Progenitor cell of endocrine pancreas (in vitro differentiated cells): ENCODE data around the gene KLHDC4. TPM values are rescaled to one million over a fixed set of nuclear protein-coding genes. Genes with fewer than 3 reads are reported as not detected.

Experiments used
- DNase-seq: peaks from one replicate; pipeline ENCODE4 v3.0.0; 2021; ENCODE audit warnings: low spot score; ENCODE audit not compliant: unreplicated experiment
- H3K27ac Mint-ChIP-seq: 2 replicates; pipeline ENCODE4 v1.8.0; 2021; ENCODE audit warnings: mild to moderate bottlenecking, moderate library complexity, mixed read lengths
- H3K27me3 Mint-ChIP-seq: 2 replicates; pipeline ENCODE4 v1.8.0; 2021; ENCODE audit warnings: mixed read lengths
- H3K36me3 Mint-ChIP-seq: 2 replicates; pipeline ENCODE4 v1.8.0; 2022; ENCODE audit warnings: mixed read lengths; ENCODE audit not compliant: insufficient read depth
- H3K4me1 Mint-ChIP-seq: 2 replicates; pipeline ENCODE4 v1.8.0; 2021; ENCODE audit warnings: low read depth, mixed read lengths
- H3K4me3 Mint-ChIP-seq: 2 replicates; pipeline ENCODE4 v1.8.0; 2021; ENCODE audit warnings: low read depth, mild to moderate bottlenecking, moderate library complexity, mixed read lengths
- H3K9me3 Mint-ChIP-seq: 2 replicates; pipeline ENCODE4 v1.8.0; 2021; ENCODE audit warnings: low read depth, mixed read lengths
- total RNA-seq: library from RNA; stranded (reverse); gene quantifications from 2 replicates; pipeline ENCODE4 v1.2.1, GENCODE V29; 2021
- TF ChIP-seq, protein P1 (sequence below): fragments of 200-600 bp; sonication (generic); IDR thresholded peaks from one replicate; pipeline ENCODE4 v1.5.0; 2021; ENCODE audit warnings: antibody characterized with exemption, mild to moderate bottlenecking; ENCODE audit not compliant: unreplicated experiment

Gene KLHDC4
- total RNA-seq, 1 donor from 2014 or later = 58.8 TPM

DNA sequence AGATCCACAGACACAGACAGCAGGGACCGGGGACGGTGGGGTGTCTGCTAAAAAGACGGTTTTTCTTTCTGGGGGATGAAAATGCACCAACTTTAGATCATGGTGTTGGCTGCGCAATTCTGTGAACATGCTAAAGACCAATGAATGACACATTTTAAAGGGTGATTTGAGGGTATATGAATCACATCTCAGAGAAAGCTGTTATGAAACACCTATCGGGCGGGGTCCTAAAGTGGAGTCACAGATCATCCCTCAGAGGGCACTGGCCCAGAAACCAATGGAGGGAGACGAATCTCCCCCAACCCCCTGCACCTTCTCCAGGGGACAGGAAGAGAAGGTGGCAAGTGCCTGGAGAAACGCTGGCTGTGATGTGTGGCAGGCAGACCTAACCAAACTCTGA is 26.0 kb downstream of the KLHDC4 start:
- Mint-ChIP-seq H3K27ac (no peak overlapping the region), H3K9me3 (no peaks in the 10 kb centered on the region), H3K36me3 (peaks cover 13% of the 10 kb centered on the region), H3K4me1 (no peaks in the 10 kb centered on the region), H3K4me3 (no peak overlapping the region), H3K27me3 (no peaks in the 10 kb centered on the region)
- DNase-seq = no peak
- TF ChIP-seq, protein P1, sequence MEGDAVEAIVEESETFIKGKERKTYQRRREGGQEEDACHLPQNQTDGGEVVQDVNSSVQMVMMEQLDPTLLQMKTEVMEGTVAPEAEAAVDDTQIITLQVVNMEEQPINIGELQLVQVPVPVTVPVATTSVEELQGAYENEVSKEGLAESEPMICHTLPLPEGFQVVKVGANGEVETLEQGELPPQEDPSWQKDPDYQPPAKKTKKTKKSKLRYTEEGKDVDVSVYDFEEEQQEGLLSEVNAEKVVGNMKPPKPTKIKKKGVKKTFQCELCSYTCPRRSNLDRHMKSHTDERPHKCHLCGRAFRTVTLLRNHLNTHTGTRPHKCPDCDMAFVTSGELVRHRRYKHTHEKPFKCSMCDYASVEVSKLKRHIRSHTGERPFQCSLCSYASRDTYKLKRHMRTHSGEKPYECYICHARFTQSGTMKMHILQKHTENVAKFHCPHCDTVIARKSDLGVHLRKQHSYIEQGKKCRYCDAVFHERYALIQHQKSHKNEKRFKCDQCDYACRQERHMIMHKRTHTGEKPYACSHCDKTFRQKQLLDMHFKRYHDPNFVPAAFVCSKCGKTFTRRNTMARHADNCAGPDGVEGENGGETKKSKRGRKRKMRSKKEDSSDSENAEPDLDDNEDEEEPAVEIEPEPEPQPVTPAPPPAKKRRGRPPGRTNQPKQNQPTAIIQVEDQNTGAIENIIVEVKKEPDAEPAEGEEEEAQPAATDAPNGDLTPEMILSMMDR = no peak

DNA sequence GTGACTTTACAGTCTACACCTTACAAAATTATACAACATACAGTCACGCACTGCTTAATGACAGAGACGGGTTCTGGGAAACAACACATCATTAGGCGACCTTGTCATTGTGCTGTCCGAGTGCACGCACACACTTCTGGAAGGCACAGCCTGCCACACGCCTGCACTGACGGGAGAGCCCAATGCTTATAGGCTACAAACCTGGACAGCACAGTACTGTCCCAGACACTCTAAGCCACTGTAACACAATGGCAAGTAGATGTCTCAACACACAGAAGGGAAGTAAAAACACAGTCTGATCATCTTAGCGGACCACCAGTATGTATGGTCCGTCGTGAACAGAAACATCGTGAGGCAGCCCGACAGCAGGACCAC is 29.8 kb downstream of the KLHDC4 start:
- Mint-ChIP-seq H3K9me3 (no peaks in the 10 kb centered on the region), H3K27ac (no peak overlapping the region), H3K27me3 (no peaks in the 10 kb centered on the region), H3K36me3 (peaks cover 8% of the 10 kb centered on the region), H3K4me3 (no peak overlapping the region), H3K4me1 (peaks cover 1% of the 10 kb centered on the region)
- TF ChIP-seq, protein P1 = no peak
- DNase-seq = no peak

DNA sequence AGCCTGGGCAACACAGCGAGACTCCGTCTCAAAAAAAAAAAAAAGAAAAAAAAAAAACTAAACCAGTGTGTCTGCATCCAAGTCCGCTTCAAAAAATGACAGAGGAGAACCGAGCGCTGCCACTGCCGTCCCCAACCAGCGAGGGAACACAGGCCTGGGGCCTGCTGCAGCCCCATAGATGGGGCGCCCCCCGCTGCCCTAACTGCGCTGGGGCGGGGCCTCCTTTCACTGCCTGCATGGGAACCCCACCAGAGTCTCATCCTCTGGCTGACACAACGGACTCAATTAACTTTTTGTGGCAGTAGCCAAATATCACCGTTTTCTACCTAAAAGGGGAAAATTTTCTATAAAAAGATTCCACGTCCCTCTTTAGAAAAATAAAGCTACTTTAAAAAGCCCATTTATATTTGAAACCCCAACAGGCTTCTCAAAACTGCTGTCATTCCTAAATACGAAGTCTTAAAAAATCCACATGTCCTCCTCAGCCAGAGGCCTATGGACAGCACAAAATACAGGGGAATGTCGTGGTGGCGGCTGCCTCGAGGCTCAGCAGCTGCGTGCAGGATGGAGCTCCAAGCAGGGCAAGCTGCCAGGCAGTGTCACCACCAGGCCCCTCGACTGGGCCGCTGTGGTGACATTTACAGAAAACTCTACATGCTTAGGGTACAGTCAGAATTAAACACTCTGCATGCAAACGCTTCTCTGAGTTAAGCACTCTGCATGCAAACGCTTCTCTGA is 30.3 kb downstream of the KLHDC4 start:
- H3K9me3 Mint-ChIP-seq = no peaks in the 10 kb centered on the region
- peaks cover 9% of the 10 kb centered on the region for H3K36me3 Mint-ChIP-seq
- H3K4me3 Mint-ChIP-seq = no peak overlapping the region
- TF ChIP-seq, protein P1 = no peak
- H3K27ac Mint-ChIP-seq = no peak overlapping the region
- H3K4me1 Mint-ChIP-seq = peaks cover 1% of the 10 kb centered on the region
- DNase-seq = no peak
- no peaks in the 10 kb centered on the region for H3K27me3 Mint-ChIP-seq

DNA sequence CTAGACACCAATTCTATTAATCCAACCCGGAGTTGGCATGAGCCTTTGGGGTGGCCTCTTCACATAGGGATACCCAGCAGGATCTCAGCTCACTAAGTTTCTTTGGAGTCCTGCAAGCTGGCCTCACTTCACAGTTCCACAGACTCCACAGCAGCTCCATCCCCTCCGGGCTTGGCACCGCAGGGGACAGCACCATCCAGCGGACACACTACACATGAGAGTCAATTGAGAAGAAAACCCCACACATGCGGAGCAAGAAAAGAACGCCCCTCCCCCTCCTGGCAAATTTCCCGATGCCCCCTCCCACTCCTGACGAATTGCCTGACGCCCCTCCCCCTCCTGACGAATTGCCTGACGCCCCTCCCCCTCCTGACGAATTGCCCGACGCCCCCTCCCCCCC is 31.1 kb downstream of the KLHDC4 start:
- Mint-ChIP-seq H3K4me3 (no peak overlapping the region), H3K4me1 (peaks cover 1% of the 10 kb centered on the region), H3K27ac (no peak overlapping the region), H3K9me3 (no peaks in the 10 kb centered on the region), H3K36me3 (peaks cover 9% of the 10 kb centered on the region), H3K27me3 (no peaks in the 10 kb centered on the region)
- TF ChIP-seq, protein P1 = no peak
- no peak for DNase-seq

DNA sequence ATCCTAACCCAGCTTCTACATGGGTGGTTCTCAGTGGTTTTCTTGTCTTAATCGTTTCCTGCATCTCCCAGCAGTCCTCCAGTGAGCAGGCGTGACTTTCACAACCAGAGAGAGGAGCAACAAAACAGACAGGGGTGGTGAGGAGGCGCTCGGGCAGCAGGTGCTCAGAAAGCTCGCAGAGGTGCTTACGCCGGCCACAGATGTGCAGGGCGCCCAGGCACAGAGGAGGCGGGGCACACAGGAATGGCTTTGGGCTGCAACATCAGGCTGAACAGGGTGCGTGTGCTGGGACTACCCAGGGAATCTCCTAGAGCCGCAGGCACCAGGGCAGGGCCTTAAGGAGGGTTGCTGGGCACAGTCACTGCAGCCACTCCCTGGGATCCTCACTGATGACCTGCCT is 32.6 kb downstream of the KLHDC4 start:
- peaks cover 1% of the 10 kb centered on the region for H3K4me1 Mint-ChIP-seq
- DNase-seq = no peak
- H3K9me3 Mint-ChIP-seq = no peaks in the 10 kb centered on the region
- H3K27ac Mint-ChIP-seq = no peak overlapping the region
- TF ChIP-seq, protein P1 = no peak
- H3K27me3 Mint-ChIP-seq = no peaks in the 10 kb centered on the region
- H3K36me3 Mint-ChIP-seq = peaks cover 13% of the 10 kb centered on the region
- H3K4me3 Mint-ChIP-seq = no peak overlapping the region
